Stimulated activated CD8-positive, alpha-beta memory T cell treated with anti-CD3 and anti-CD28 coated beads, Interleukin-15, amount 100 ng/mL, for 24 hours (primary cell): ENCODE data around the gene IKZF1.

ENCODE experiments used
- DNase-seq: peaks from one replicate; pipeline ENCODE4 v3.0.0-alpha.2; 2020; ENCODE audit warnings: low read depth

IKZF1 gene

DNA sequence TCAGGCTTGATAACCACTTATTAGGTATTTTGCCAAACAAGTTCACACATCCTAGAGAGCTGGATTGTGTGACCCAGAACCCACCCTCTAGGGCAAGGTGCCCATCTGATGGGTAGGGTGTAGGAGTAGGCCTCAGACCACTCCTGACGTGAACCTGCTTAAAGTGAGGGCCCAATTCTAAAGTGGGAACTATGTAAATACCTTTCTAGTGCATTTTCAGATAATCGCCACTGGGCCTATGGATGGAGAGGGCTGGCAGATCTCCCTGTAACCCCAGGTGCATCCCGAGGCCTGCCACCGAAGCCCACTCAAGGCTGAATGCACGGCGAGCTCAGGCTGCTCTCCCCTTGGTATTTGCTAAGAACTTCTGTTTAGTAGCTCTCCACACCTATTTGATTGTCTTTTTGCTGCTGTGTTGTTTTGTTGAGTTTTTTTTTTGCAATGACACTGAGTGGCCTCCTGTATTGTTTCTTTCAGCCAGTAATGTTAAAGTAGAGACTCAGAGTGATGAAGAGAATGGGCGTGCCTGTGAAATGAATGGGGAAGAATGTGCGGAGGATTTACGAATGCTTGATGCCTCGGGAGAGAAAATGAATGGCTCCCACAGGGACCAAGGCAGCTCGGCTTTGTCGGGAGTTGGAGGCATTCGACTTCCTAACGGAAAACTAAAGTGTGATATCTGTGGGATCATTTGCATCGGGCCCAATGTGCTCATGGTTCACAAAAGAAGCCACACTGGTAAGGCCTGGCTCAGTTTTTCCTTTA lies 71.7 kb downstream of the IKZF1 start:
- no peak for DNase-seq

- DNase-seq = no peak
These were observed 72.8 kb downstream of the IKZF1 start for GRCh38 chr7:50377356-50377755.

DNA sequence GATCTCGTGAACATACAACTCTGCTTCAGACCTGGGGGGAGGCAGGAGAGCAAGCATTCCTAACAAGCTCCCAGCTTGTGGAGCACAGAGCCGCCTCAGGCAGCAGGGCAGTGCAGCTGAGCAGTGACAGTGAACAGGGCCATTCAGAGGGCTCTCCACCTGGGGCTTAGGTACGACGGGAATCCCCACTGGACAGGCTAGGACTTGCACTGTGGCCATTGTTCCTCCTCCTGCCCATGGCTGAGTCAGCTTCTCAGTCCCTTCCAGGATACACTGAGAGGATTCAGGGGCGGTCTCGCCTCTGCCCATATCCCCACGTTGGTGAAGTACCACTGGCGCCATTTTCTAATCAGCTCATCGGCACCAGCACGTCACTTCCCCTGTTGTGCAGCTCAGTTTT lies 74.6 kb downstream of the IKZF1 start:
- DNase-seq = no peak

DNA sequence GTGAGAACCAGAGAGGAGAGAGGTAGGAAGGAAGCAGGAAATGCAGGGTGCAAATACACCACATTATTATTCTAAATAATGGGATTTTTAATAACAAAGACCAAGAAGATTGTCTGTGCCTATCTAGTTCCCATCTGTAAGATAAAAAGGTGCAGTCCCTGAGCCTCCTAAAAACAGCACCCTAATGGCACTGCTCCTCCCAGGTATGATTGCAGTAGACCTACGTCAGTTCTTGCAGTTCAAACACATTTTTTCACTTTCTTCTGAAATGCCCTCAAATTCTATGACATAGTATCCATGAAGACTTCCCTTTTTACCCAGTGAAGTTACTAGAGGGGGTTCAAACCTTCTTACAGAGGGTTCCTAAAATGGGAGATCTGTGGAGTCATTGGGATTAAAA lies 75.0 kb downstream of the IKZF1 start:
- DNase-seq = no peak

DNA sequence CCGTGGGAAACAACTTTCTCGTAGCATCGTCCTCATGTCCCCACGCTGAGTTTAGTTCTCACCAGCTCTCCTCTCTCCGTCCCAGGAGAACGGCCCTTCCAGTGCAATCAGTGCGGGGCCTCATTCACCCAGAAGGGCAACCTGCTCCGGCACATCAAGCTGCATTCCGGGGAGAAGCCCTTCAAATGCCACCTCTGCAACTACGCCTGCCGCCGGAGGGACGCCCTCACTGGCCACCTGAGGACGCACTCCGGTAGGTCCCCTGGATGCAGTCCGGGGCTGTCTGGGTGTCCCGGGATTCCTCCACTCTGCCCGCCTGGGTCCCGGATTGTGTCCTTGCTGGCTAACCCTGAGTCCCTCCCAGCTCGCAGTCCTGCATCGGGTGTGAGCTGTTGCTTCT lies 77.9 kb downstream of the IKZF1 start:
- DNase-seq = no peak

DNA sequence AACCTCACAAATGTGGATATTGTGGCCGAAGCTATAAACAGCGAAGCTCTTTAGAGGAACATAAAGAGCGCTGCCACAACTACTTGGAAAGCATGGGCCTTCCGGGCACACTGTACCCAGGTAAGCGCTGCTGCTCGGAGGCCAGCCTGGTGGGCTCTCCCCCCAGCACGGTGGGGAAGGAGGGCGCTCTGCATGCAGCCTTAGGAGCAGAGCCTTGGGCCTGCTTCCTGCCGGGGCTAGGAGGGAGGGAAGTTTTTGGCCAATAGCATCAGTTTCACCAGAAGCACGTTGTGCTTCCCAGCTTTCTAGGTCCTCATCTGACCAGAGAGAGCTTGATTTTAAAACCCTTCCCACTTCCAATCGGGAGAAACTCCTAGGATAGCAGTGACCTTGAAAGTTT lies 82.8 kb downstream of the IKZF1 start:
- no peak for DNase-seq

DNA sequence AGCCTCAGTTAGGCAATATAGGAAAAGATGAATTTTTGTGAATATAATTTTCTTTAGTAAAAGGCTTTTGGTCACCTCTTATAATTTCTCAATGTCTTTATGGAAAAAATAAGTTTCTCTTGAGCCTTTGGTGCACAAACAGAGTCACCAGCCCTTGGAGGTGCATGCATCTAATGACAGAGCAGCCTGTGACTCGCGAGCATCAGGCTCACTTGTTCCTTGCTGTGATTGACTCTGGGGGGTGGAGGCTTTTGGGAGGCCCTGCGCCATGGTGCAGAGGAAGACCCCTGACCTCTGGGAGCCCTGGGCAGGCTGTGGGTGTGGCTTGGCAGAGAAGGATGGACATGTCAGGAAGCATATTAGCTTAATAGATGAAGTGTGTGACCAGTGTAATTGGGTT lies 85.4 kb downstream of the IKZF1 start:
- no peak for DNase-seq

DNA sequence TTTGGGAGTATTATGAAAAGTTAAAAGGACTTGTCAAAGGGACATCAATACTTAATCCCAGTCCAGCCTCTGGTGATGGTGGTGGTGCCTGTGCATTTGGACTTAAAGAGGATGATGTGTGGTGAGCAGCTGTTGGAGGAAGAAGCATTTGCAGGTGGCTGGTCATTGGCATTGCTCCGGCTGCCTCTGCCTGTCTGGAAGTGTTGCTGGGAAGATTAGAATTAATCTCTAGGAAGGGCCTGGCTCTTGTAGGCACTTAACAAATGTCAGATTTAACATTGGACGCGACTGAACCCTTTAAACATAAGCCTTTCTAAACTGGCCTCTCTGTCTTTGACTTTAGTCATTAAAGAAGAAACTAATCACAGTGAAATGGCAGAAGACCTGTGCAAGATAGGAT lies 86.9 kb downstream of the IKZF1 start:
- DNase-seq = no peak

DNA sequence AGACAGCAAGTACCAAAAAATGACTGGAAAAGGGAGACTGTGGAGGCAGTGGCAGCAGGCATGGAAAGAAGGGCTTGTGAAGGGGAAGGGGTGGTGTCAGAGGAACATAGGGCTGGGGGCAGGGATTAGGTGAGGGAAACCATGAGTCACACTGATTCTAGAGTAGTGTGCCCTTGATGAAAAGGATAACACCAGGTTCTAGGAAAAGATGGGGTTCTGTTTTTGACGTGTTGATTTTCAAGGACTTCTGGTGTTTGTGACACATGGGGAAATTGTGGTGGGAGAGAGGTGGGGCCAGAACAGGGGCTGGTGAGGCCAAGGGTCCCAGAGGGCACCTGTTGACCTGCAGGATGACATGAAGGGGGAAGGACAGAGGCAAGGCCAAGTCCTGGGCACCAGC lies 88.6 kb downstream of the IKZF1 start:
- no peak for DNase-seq

DNA sequence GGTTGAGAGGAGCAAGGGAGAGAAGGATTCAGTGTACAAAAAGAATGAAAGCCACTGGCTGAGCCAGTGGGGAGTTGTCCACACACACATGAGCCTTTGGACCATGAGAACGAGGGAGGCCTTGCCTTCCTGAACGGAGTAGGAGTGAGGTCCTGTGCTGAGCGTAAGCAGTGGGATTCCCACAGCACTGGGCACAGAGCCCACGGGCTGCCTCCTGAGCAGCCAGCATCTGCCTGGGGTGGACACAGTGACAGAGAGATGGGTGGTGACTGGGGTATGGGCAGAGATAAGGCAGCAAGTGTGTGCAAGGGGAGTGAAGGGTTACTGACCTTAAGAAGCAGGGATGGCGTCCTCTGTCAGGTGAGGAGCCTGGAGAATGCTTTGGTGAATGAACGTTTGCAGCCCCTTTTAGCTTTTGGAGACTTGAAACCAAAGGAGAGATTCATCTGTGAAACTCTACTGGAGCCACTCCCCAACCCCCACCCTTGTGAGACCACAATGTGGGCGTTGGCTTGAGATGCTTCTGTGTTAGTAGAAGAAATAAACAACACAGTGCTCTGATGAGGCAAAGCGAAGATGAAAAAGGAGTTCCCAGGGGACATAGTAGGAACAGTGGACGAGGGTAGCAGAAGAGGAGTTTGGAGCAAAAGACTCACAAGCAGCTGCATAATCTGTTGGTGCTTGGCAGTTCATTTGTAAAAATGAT lies 89.2 kb downstream of the IKZF1 start:
- DNase-seq = no peak

- no peak for DNase-seq
These were observed 89.8 kb downstream of the IKZF1 start for GRCh38 chr7:50394315-50394714.

GRCh38 chr7:50396856-50397255 lies 92.3 kb downstream of the IKZF1 start:
- no peak for DNase-seq

DNA sequence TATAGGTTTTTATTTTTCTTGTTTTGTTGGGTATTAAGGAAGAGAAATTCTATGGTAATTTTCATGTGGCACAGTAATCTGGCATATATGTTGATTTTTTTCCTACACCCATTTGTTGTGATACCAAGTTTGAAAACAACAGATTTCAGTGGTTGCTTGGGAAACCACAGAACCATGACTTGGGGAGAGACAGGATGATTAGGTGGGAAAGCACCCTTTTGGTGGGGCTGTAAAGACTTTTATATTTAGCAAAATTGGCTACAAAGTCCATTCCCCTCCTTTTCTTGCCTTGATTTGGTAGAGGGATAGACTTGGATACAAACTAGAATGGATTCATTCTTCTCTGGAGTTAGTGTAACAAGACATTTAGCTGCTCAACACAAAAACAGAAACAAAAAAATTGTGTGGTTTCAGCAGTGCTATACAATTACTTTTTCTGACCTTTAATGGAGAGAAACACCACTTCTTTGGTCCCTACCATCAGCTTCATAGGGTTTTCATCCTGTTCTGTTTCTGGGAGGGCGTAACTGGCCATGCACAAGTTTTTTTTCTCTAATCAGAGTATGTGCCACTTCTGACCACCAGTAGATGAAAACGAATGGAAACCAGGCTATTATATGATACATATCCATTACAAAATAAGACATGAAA lies 92.9 kb downstream of the IKZF1 start:
- DNase-seq = no peak

- DNase-seq = no peak
These were observed 93.4 kb downstream of the IKZF1 start for GRCh38 chr7:50397971-50398324.

- DNase-seq = no peak
These were observed 94.7 kb downstream of the IKZF1 start for GRCh38 chr7:50399206-50399605.

DNA sequence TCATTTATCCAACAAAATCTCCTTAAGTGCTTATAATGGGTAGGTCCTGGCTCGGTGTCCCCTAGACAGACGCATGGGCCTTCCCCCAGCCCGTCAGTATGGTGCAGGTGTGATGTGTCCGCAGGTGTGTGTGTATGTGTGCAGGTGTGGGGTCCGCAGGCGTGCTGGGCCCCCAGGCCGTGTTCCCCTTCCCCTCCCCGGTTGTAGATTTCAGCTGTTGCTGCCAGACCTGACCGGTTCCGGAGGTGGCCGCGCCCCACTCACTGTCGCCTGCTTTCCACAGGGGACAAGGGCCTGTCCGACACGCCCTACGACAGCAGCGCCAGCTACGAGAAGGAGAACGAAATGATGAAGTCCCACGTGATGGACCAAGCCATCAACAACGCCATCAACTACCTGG lies 95.1 kb downstream of the IKZF1 start:
- no peak for DNase-seq

GRCh38 chr7:50400114-50400513 lies 95.6 kb downstream of the IKZF1 start:
- DNase-seq = no peak

- no peak for DNase-seq
These were observed 99.9 kb downstream of the IKZF1 start for GRCh38 chr7:50404392-50404791.

DNA sequence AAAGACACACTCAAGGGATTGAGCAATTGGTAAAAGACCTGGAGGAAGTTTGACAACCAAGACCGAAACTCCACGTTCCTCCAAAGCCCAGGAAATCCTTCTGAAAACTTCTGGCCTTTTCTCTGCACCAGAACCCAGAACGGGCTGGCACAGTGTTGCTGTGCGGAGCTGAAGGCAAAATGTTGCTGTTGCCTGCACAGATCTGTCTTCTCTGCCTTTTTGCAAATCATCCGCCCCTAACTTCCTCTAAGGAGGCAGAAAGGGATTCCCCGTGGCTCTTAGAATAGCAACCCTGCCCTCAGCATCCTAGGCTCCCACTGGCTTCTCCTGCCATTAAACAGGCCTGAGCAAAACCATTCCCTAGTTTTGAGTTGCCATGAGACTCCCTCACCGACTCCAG lies 100.7 kb downstream of the IKZF1 start:
- DNase-seq = no peak

DNA sequence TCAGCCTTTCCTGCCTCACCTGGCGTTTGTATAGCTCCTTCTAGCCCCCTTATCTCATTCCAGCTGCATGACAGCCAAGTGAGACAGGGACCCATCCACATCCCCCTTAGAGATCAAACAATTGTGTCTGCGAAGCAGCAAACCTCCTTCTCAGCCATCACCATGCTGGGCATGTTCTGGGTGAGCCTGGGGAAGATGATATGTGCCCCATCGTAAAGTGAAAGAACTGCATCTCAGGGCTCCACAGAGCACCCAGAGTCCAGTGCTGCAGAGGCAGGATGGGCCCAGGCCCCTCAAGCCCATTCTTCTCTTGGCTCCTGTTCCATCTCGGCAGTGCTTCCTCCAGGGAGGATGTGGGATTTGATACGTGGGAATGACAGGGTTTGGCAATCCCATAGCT lies 102.4 kb downstream of the IKZF1 start:
- no peak for DNase-seq

- DNase-seq = no peak
These were observed 105.6 kb downstream of the IKZF1 start for GRCh38 chr7:50409856-50410745.

DNA sequence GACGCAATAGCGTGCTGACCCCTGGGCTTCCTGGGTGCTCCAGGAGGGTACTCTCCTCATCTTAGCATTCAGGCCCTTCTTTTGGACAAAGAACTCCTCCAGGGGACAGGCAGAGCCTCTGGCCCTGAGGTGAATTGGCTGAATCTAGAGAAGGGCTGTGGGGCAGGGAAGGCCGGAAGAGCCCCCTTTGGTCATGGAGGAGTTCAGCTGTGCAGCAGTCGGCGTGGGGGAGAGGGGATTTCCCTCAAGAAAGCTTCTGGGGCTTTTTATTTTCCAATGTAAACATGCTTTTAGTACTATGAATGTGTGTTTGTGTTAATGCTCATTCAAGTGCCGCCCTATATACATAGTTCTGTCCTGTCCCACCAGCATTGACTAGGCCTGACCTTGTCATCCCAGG lies 106.8 kb downstream of the IKZF1 start:
- DNase-seq = no peak
